Measurements from ENCODE around the gene NWD2.

GRCh38 chr4:37236165-37236564 lies 8.4 kb upstream of the NWD2 start:
- no peak for TF ChIP-seq CTCF (IDR thresholded peaks at IDR 0.05)
- TF ChIP-seq EP300 (IDR thresholded peaks at IDR 0.05) = no peak
